SK-N-SH (cell line): Measurements from ENCODE around the gene UBD.

ENCODE experiments used
- CTCF ChIP-seq: fragments of 200-600 bp; sonication (generic); IDR thresholded peaks from 2 replicates; pipeline ENCODE4 v1.6.1; 2017; ENCODE audit warnings: antibody characterized with exemption, mild to moderate bottlenecking, moderate library complexity
- ELF1 ChIP-seq: IDR thresholded peaks from 2 replicates; pipeline ENCODE4 v1.4.0; 2012
- EP300 ChIP-seq, 2 experiments: IDR thresholded peaks; 2 replicates each; pipeline versions ENCODE4 v1.4.0 to v1.6.1; 2012; ENCODE audit warnings: borderline replicate concordance in 1 of 2, low read depth in 1 of 2, low read length in 1 of 2
- EZH2phosphoT487 ChIP-seq: fragments of 200-600 bp; sonication (generic); IDR thresholded peaks from 2 replicates; pipeline ENCODE4 v1.6.1; 2017; ENCODE audit warnings: low read depth, mixed run types, mild to moderate bottlenecking, antibody characterized with exemption, moderate library complexity, borderline replicate concordance
- NRF1 ChIP-seq: IDR thresholded peaks from 2 replicates; pipeline ENCODE4 v1.6.1; 2012; ENCODE audit warnings: low read depth, mild to moderate bottlenecking, low read length
- POLR2AphosphoS5 ChIP-seq: IDR thresholded peaks from 2 replicates; pipeline ENCODE4 v1.6.1; 2012; ENCODE audit warnings: low read depth, low read length
- RAD21 ChIP-seq: IDR thresholded peaks from 2 replicates; pipeline ENCODE4 v1.6.1; 2012; ENCODE audit warnings: mild to moderate bottlenecking, low read length

- TF ChIP-seq NRF1 (no peak), EP300 (IDR thresholded peaks at IDR 0.05; ENCODE audit: borderline replicate concordance in 1 of 2, low read depth in 1 of 2, low read length in 1 of 2) (no peak), CTCF (no peak), POLR2AphosphoS5 (no peak), EZH2phosphoT487 (no peak), ELF1 (no peak), RAD21 (no peak)
These were observed 36.9 kb upstream of the UBD start for GRCh38 chr6:29596381-29596900.
